ENCODE measurements around the gene COL5A1. TPM values are rescaled to one million over a fixed set of nuclear protein-coding genes. Genes with fewer than 3 reads are reported as not detected.

COL5A1 gene
- polyA plus RNA-seq, 1 donor (not counting 4 experiments of a cell fraction or from before 2014, with no cell fraction given): 3.1 TPM

DNA sequence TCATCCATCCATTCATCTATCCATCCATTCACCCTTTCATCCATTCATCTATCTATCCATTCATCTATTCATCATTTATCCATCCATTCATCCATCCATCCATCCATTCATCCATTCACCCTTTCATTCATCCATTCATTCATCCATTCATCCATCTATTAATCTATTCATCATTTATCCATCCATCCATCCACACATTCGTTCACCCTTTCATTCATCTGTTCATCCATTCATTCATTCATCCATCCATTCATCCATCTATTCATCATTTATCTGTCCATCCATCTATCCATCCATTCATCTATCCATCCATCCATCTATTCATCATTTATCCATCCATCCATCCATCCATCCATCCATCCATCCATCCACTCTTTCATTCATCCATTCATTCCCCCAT, 205.1 kb downstream of the COL5A1 start:
- DNase-seq (ENCODE audit: low read depth, low spot score) (no peak), FAIRE-seq (no peak)
- Histone ChIP-seq H3K4me3 (ENCODE audit: control insufficient read depth in 2 of 3, extremely low read depth in 1 of 3, insufficient read depth in 2 of 3, low read depth in 1 of 3, low read length in 3 of 3) (no peak overlapping the region), H3K9me1 (ENCODE audit: control insufficient read depth, extremely low read depth, insufficient read depth, low read length) (no peaks in the 10 kb centered on the region), H3K4me1 (ENCODE audit: control insufficient read depth, extremely low read depth, insufficient read depth, low read length) (no peaks in the 10 kb centered on the region), H4K20me1 (ENCODE audit: control insufficient read depth, extremely low read depth, insufficient read depth, low read length) (no peaks in the 10 kb centered on the region), H3K79me2 (ENCODE audit: control insufficient read depth, insufficient read depth, low read length) (no peaks in the 10 kb centered on the region), H3K4me2 (ENCODE audit: control insufficient read depth, extremely low read depth, insufficient read depth, low read depth, low read length) (no peak overlapping the region), H3K36me3 (ENCODE audit: control insufficient read depth in 2 of 2, extremely low read depth in 1 of 2, insufficient read depth in 2 of 2, low read length in 2 of 2) (no peaks in the 10 kb centered on the region), H3K9me3 (ENCODE audit: control insufficient read depth, low read depth, low read length) (peaks cover 8% of the 10 kb centered on the region), H2AFZ (ENCODE audit: control insufficient read depth, low read length) (no peak overlapping the region), H3K27me3 (ENCODE audit: control insufficient read depth, extremely low read depth, insufficient read depth, low read length) (no peaks in the 10 kb centered on the region), H3K27ac (ENCODE audit: control insufficient read depth, insufficient read depth, low read length) (no peak overlapping the region), H3K9ac (ENCODE audit: control insufficient read depth, extremely low read depth, insufficient read depth, low read length) (no peak overlapping the region)
- dilution Hi-C loops (cut with MboI; ENCODE audit: extremely low pct_ligation_motif_present, low sequenced_read_pairs): no loop called here
- TF ChIP-seq, protein P1, sequence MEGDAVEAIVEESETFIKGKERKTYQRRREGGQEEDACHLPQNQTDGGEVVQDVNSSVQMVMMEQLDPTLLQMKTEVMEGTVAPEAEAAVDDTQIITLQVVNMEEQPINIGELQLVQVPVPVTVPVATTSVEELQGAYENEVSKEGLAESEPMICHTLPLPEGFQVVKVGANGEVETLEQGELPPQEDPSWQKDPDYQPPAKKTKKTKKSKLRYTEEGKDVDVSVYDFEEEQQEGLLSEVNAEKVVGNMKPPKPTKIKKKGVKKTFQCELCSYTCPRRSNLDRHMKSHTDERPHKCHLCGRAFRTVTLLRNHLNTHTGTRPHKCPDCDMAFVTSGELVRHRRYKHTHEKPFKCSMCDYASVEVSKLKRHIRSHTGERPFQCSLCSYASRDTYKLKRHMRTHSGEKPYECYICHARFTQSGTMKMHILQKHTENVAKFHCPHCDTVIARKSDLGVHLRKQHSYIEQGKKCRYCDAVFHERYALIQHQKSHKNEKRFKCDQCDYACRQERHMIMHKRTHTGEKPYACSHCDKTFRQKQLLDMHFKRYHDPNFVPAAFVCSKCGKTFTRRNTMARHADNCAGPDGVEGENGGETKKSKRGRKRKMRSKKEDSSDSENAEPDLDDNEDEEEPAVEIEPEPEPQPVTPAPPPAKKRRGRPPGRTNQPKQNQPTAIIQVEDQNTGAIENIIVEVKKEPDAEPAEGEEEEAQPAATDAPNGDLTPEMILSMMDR (optimal IDR thresholded peaks at IDR 0.05 in 1 of 3, IDR thresholded peaks at IDR 0.05 in 1 of 3, conservative IDR thresholded peaks at IDR 0.05 in 1 of 3; ENCODE audit: extremely low read depth in 1 of 3, insufficient read depth in 2 of 3, low read length in 3 of 3): no peak

DNA sequence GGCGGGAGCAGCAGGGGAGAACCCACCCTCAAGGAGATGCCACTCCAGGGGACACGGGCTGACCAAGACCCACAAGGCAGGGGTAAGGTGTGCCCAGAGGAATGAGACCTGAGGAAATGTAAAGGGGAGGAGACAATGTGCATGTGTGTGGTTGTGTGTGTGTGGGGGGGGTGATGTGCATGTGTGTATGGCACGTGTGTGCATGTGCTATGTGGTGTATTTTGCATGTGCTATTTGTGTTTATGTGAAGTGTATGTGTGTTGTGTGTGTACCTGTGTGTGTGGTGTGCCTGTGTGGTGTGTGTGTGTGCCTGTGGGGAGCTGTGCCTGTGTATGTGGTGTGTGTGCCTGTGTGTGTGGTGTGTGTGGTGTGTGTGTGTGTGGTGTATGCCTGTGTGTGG, 205.5 kb downstream of the COL5A1 start:
- Histone ChIP-seq H3K9ac (ENCODE audit: control insufficient read depth, extremely low read depth, insufficient read depth, low read length) (no peak overlapping the region), H2AFZ (ENCODE audit: control insufficient read depth, low read length) (no peak overlapping the region), H3K4me2 (ENCODE audit: control insufficient read depth, extremely low read depth, insufficient read depth, low read depth, low read length) (no peak overlapping the region), H3K79me2 (ENCODE audit: control insufficient read depth, insufficient read depth, low read length) (no peaks in the 10 kb centered on the region), H3K36me3 (ENCODE audit: control insufficient read depth in 2 of 2, extremely low read depth in 1 of 2, insufficient read depth in 2 of 2, low read length in 2 of 2) (no peaks in the 10 kb centered on the region), H3K27ac (ENCODE audit: control insufficient read depth, insufficient read depth, low read length) (no peak overlapping the region), H3K4me1 (ENCODE audit: control insufficient read depth, extremely low read depth, insufficient read depth, low read length) (no peaks in the 10 kb centered on the region), H3K9me3 (ENCODE audit: control insufficient read depth, low read depth, low read length) (peaks cover 12% of the 10 kb centered on the region), H3K9me1 (ENCODE audit: control insufficient read depth, extremely low read depth, insufficient read depth, low read length) (no peaks in the 10 kb centered on the region), H3K27me3 (ENCODE audit: control insufficient read depth, extremely low read depth, insufficient read depth, low read length) (no peaks in the 10 kb centered on the region), H3K4me3 (ENCODE audit: control insufficient read depth in 2 of 3, extremely low read depth in 1 of 3, insufficient read depth in 2 of 3, low read depth in 1 of 3, low read length in 3 of 3) (no peak overlapping the region), H4K20me1 (ENCODE audit: control insufficient read depth, extremely low read depth, insufficient read depth, low read length) (no peaks in the 10 kb centered on the region)
- no peak for TF ChIP-seq EZH2 (IDR thresholded peaks at IDR 0.05; ENCODE audit: low read length)
- TF ChIP-seq, protein P1 (optimal IDR thresholded peaks at IDR 0.05 in 1 of 3, IDR thresholded peaks at IDR 0.05 in 1 of 3, conservative IDR thresholded peaks at IDR 0.05 in 1 of 3; ENCODE audit: extremely low read depth in 1 of 3, insufficient read depth in 2 of 3, low read length in 3 of 3): no peak
- DNase-seq (ENCODE audit: low read depth, low spot score) (no peak), FAIRE-seq (no peak)
- dilution Hi-C loops (cut with MboI; ENCODE audit: extremely low pct_ligation_motif_present, low sequenced_read_pairs): no loop called here
